ENCODE results near the gene RSRC2.

Gene RSRC2

GRCh38 chr12:122558745-122559641 is 32.3 kb upstream of the RSRC2 start:
- POLR2A ChIA-PET: no interaction called here
- CTCF ChIA-PET: no interaction called here
- DNase-seq (ENCODE audit: extremely low spot score): no peak
- TF ChIP-seq HDGF (IDR thresholded peaks at IDR 0.05; ENCODE audit: borderline replicate concordance) (no peak), FOXK2 (IDR thresholded peaks at IDR 0.05) (no peak), NFRKB (IDR thresholded peaks at IDR 0.05) (no peak), ZNF384 (IDR thresholded peaks at IDR 0.05) (no peak)

DNA sequence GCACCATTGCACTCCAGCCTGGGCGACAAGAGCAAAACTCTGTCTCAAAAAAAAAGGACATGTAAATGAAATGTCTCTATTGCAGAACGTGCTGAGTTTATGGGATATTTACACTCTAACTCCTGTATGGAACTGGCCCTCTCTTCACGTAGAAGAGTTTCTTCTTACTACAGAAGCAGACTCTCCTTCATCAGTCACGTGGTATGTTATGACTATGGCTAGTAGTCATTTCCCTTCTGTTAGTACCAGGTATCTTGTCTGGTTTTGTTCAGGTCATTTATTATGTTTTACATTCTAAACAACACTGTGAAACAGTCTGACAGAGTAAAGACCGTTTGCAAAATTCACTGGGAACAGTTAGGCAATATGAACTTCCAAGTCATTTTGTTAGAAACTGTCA is 20.6 kb upstream of the RSRC2 start:
- CTCF ChIA-PET: no interaction called here
- TF ChIP-seq NFRKB (IDR thresholded peaks at IDR 0.05): no peak
- TF ChIP-seq TARDBP (IDR thresholded peaks at IDR 0.05): no peak
- TF ChIP-seq ZNF384 (IDR thresholded peaks at IDR 0.05): no peak
- TF ChIP-seq SP1 (IDR thresholded peaks at IDR 0.05): no peak
- no peak for TF ChIP-seq L3MBTL2 (conservative IDR thresholded peaks at IDR 0.05)
- TF ChIP-seq, protein P1, sequence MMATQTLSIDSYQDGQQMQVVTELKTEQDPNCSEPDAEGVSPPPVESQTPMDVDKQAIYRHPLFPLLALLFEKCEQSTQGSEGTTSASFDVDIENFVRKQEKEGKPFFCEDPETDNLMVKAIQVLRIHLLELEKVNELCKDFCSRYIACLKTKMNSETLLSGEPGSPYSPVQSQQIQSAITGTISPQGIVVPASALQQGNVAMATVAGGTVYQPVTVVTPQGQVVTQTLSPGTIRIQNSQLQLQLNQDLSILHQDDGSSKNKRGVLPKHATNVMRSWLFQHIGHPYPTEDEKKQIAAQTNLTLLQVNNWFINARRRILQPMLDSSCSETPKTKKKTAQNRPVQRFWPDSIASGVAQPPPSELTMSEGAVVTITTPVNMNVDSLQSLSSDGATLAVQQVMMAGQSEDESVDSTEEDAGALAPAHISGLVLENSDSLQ (IDR thresholded peaks at IDR 0.05): no peak
- no peak for TF ChIP-seq ELF4 (IDR thresholded peaks at IDR 0.05)
- TF ChIP-seq LEF1 (IDR thresholded peaks at IDR 0.05; ENCODE audit: borderline replicate concordance): no peak
- no peak for TF ChIP-seq HDGF (IDR thresholded peaks at IDR 0.05; ENCODE audit: borderline replicate concordance)
- TF ChIP-seq BHLHE40 (IDR thresholded peaks at IDR 0.05; ENCODE audit: borderline replicate concordance): no peak
- no peak for TF ChIP-seq SUZ12 (IDR thresholded peaks at IDR 0.05)
- TF ChIP-seq FOXK2 (IDR thresholded peaks at IDR 0.05): no peak
- no peak for TF ChIP-seq FOXA1 (IDR thresholded peaks at IDR 0.05)
- no peak for TF ChIP-seq ARNT (IDR thresholded peaks at IDR 0.05)
- TF ChIP-seq CTBP1 (IDR thresholded peaks at IDR 0.05; ENCODE audit: borderline replicate concordance): no peak
- TF ChIP-seq FOXM1 (IDR thresholded peaks at IDR 0.05; ENCODE audit: borderline replicate concordance): no peak
- POLR2A ChIA-PET: interaction anchor here (1.2 kb wide), 1 partner anchor 12 kb away, joined by 3 read pairs; no protein-coding TSS in a partner anchor
- no peak for DNase-seq (ENCODE audit: extremely low spot score)

DNA sequence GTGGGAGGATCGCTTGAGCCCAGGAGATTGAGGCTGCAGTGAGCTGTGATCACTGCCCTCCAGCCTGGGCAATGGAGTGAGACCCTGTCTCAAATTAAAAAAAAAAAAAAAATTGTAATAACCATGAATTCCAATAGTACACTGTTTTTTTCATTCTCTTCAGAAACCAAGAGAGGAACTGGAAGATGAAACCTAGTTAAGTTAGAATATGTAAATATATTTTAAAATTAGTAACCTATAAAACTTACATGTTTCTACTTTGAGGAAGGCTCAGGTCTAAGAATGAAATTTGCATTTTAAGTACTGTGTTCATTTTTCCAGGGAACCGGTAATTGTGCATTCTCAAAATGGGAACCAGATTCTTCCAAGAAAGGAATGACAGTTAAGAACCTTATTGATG is 19.1 kb upstream of the RSRC2 start:
- ChIA-PET CTCF (no interaction called here), POLR2A (interaction anchor here (1.2 kb wide), 1 partner anchor 11 kb away, joined by 3 read pairs; no protein-coding TSS in a partner anchor)
- no peak for TF ChIP-seq CTBP1 (IDR thresholded peaks at IDR 0.05; ENCODE audit: borderline replicate concordance)
- no peak for DNase-seq (ENCODE audit: extremely low spot score)

DNA sequence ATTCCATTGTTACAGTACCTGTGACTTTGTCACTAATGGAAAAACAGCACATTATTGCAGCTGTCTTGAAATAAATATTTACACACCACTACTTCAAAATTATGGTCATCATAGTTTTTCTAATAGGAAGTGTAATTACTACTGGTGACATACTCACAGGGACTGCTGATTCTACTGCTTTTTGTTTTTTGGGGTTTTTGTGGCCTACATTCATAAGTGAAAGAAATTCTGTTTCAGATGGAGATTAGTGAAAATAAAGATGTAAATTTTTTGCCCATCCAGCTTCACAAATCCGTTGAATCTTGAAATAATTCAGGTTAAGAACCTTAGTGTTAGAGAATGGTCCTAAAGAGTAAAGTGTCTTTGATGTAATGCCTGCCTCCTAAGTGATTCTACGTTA is 17.8 kb upstream of the RSRC2 start:
- POLR2A ChIA-PET: no interaction called here
- TF ChIP-seq SP1 (IDR thresholded peaks at IDR 0.05) (no peak), L3MBTL2 (conservative IDR thresholded peaks at IDR 0.05) (no peak), SUZ12 (IDR thresholded peaks at IDR 0.05) (no peak), NFRKB (IDR thresholded peaks at IDR 0.05) (no peak), TARDBP (IDR thresholded peaks at IDR 0.05) (no peak), LEF1 (IDR thresholded peaks at IDR 0.05; ENCODE audit: borderline replicate concordance) (no peak), ZNF384 (IDR thresholded peaks at IDR 0.05) (no peak), FOXM1 (IDR thresholded peaks at IDR 0.05; ENCODE audit: borderline replicate concordance) (no peak), FOXA1 (IDR thresholded peaks at IDR 0.05) (no peak), ARNT (IDR thresholded peaks at IDR 0.05) (no peak), BHLHE40 (IDR thresholded peaks at IDR 0.05; ENCODE audit: borderline replicate concordance) (no peak), FOXK2 (IDR thresholded peaks at IDR 0.05) (no peak), HDGF (IDR thresholded peaks at IDR 0.05; ENCODE audit: borderline replicate concordance) (no peak), ELF4 (IDR thresholded peaks at IDR 0.05) (no peak)
- TF ChIP-seq, protein P1 (IDR thresholded peaks at IDR 0.05): no peak
- CTCF ChIA-PET: no interaction called here
- DNase-seq (ENCODE audit: extremely low spot score): no peak

DNA sequence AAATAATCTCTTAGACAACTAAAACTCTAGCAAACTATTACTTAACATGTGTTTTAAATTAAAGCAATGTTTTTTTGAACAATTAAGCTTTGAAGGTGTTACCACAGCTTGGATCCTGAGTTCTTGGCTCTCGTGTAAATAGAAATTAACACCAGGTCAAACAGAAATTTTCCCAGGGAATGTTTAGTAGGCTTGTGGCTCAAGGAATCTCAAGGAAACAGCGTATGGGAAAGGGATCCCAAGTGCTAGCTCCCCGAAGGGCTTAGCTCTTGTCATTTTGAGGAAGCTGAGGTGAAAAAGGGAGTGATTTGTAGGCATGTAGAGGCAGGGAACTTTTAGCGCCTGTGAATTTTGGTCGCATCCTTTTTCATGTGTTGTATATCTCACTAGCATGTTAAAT is 11.8 kb upstream of the RSRC2 start:
- no peak for DNase-seq (ENCODE audit: extremely low spot score)
- TF ChIP-seq CTBP1 (IDR thresholded peaks at IDR 0.05; ENCODE audit: borderline replicate concordance): no peak
- no peak for TF ChIP-seq ELF4 (IDR thresholded peaks at IDR 0.05)
- TF ChIP-seq, protein P1 (IDR thresholded peaks at IDR 0.05): no peak
- ChIA-PET POLR2A (interaction anchor here (0.8 to 1.4 kb wide), 2 partner anchors 13 to 17 kb away, joined by 3 to 4 read pairs; no protein-coding TSS in a partner anchor), CTCF (no interaction called here)

DNA sequence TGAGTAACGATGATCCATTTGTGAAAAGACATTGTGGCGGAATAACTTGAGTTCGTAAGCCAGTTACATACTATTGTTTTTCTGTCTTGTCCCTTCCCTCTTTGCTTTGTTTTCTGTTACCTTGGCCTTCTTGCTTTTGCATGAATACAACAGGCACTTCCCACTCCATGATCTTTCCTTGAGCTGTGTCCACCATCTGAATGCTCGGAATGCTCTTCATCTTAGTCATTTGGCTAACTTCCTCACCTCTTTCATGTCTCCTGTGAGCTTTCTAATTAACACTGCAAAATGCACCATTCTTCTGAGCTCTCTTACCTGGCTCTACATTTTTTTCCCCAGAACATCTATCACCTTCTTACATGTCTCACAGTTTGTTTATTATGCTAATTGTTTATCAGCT is 10.3 kb upstream of the RSRC2 start:
- CTCF ChIA-PET: no interaction called here
- no peak for DNase-seq (ENCODE audit: extremely low spot score)
- POLR2A ChIA-PET: interaction anchor here (0.6 to 1.1 kb wide), 2 partner anchors 37 to 45 kb away, joined by 3 read pairs; partner anchors contain the start of gene ZCCHC8
- TF ChIP-seq FOXK2 (IDR thresholded peaks at IDR 0.05) (no peak), SP1 (IDR thresholded peaks at IDR 0.05) (no peak), BHLHE40 (IDR thresholded peaks at IDR 0.05; ENCODE audit: borderline replicate concordance) (no peak), NFRKB (IDR thresholded peaks at IDR 0.05) (no peak), SUZ12 (IDR thresholded peaks at IDR 0.05) (no peak), CTBP1 (IDR thresholded peaks at IDR 0.05; ENCODE audit: borderline replicate concordance) (no peak), ZNF384 (IDR thresholded peaks at IDR 0.05) (no peak), FOXM1 (IDR thresholded peaks at IDR 0.05; ENCODE audit: borderline replicate concordance) (no peak), ELF4 (IDR thresholded peaks at IDR 0.05) (no peak), TARDBP (IDR thresholded peaks at IDR 0.05) (no peak), HDGF (IDR thresholded peaks at IDR 0.05; ENCODE audit: borderline replicate concordance) (no peak), ARNT (IDR thresholded peaks at IDR 0.05) (no peak), FOXA1 (IDR thresholded peaks at IDR 0.05) (no peak), L3MBTL2 (conservative IDR thresholded peaks at IDR 0.05) (no peak), LEF1 (IDR thresholded peaks at IDR 0.05; ENCODE audit: borderline replicate concordance) (no peak)
- TF ChIP-seq, protein P1 (IDR thresholded peaks at IDR 0.05): no peak

Measured in HEK293T (cell line).